Omental fat pad (tissue), 4 donors: ENCODE data around the gene TMPRSS13. TPM values are rescaled to one million over a fixed set of nuclear protein-coding genes. Genes with fewer than 3 reads are reported as not detected.

Experiments
- ATAC-seq: fragments of 150-250 bp; one replicate; pipeline ENCODE4 v1.9.1; 2016; ENCODE audit warnings: mild to moderate bottlenecking, moderate library complexity; ENCODE audit not compliant: low FRiP score
- DNase-seq: peaks from one replicate; pipeline ENCODE4 v3.0.0-alpha.2; 2019; ENCODE audit warnings: low spot score
- CTCF ChIP-seq, 3 donors: fragments of 450-650 bp; IDR thresholded peaks; one replicate each; pipeline ENCODE4 v1.5.1; 2016 to 2017; ENCODE audit warnings: antibody characterized with exemption in 3 of 3, mild to moderate bottlenecking in 3 of 3, moderate library complexity in 2 of 3
- total RNA-seq, 4 donors: library from RNA; depleted of rRNA; stranded (reverse); fragments of >200 nt; gene quantifications; one replicate each; pipeline ENCODE4 v1.1.0, GENCODE V29; 2016

TMPRSS13 gene
- total RNA-seq, 4 donors from 2014 or later = 0.50 TPM; not detected in 3

DNA sequence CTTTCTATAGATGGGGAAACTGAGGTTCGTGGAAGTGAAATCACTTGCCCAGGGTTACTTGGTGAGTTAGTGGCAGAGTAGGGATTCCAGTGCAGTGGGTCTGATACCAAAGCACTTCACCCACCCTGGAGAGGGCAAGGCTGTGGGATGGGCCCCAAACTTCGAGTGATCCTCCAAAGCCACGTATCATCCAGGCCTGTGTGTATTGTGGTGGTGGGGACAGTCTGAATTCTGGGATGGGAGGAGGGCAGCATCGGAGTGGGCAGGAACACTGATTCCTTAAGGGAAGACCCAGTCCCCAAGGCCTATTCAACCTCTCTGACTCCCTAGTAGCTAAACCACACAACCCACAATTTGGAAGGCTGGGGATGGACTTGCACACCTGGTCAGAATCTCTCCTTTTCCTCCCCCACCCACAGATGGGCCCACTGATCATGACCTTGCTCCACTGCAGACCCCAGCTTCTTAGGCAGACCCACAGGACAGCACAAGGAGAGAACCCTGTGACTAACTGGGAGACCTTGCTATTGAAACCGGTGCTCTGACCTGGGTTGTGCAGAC lies 11.5 kb downstream of the TMPRSS13 start:
- no peak for TF ChIP-seq CTCF (IDR thresholded peaks at IDR 0.05)
- DNase-seq (peak; percentile 8), ATAC-seq (no peak)

GRCh38 chr11:117916956-117917355 lies 12.2 kb downstream of the TMPRSS13 start:
- no peak for DNase-seq
- ATAC-seq = no peak
- no peak for TF ChIP-seq CTCF (IDR thresholded peaks at IDR 0.05)

DNA sequence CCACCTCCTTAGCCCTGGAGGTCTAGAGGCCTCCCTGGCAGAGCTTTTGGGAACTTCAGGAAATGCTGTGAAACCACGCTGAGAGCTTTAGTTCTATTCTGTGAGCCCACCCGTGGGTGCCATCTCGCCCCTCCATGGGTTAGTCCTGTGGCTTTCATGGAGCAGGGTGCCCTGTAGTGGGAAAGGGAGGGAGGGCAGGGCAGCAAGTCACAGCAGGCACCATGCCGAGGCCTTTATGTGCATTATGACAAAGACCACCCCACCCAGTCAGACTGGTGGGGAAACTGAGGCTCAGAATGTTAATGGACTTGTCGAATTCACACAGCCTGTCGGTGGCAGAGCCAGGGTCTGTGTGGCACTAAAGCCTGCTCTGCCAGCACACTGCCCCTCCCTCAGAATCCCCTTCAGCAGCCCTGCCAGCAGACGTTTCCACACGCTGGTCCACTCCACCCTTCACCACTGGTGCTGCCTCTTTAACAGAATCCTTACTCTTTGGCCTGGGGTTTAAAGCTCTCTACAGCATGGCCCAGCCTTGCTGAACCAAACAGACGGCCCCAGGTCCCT lies 13.4 kb downstream of the TMPRSS13 start:
- ATAC-seq = no peak
- no peak for DNase-seq

GRCh38 chr11:117914991-117915618 lies 14.1 kb downstream of the TMPRSS13 start:
- ATAC-seq = no peak
- no peak for DNase-seq

More for the DNA sequence above, 13.4 kb downstream of the TMPRSS13 start:
- TF ChIP-seq CTCF (IDR thresholded peaks at IDR 0.05) = no peak

DNA sequence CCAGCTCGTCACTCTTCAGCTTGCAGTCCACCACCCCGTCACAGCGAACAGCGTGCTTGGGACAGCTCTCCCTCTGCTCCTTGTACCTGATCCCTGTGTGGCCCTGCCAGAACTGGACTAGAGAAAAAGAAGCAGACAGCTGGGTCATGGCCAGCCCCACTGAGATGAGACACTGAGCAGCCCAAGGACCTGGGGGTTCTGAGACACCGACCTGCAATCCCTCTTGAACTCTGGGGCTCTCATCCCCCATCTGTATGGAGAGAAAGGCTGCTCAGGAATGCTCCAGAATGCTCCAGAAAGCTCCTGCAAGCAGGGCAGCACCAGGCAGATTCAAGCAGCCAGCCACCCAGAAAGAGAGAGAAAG lies 14.8 kb downstream of the TMPRSS13 start:
- no peak for TF ChIP-seq CTCF (IDR thresholded peaks at IDR 0.05)
- ATAC-seq = no peak
- no peak for DNase-seq

More at GRCh38 chr11:117914991-117915618, 14.1 kb downstream of the TMPRSS13 start:
- TF ChIP-seq CTCF (IDR thresholded peaks at IDR 0.05) = no peak

GRCh38 chr11:117913736-117914397 lies 15.3 kb downstream of the TMPRSS13 start:
- no peak for TF ChIP-seq CTCF (IDR thresholded peaks at IDR 0.05)
- no peak for ATAC-seq
- no peak for DNase-seq
